Measurements from ENCODE around the gene FHOD3. TPM values are rescaled to one million over a fixed set of nuclear protein-coding genes. Genes with fewer than 3 reads are reported as not detected.

Gene FHOD3
- total RNA-seq, 1 donor from 2014 or later: 5.9 TPM

DNA sequence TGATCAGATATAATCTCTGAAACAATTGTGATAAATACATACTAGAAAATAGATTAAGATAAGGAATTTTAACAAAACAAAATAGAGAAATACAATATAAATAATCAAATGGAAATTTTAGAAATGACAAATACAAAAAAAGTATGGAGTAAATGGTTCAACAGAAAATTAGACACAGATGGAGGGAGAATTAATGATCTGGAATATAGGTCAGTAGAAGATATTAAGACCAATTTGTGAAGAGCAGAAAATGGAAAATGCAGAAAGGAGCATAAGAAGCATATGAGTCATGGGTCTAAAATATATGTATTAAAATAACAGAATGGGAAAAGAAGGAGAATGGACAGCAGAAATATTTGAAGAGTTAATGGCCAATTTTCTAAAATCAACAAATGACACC lies 44.4 kb downstream of the FHOD3 start:
- DNase-seq (ENCODE audit: low read depth) (no peak), FAIRE-seq (no peak)
- Mint-ChIP-seq H3K4me1 (ENCODE audit: low read depth, unreplicated experiment) (peaks cover 4% of the 10 kb centered on the region), H3K36me3 (ENCODE audit: low read depth, unreplicated experiment) (no peaks in the 10 kb centered on the region), H3K27me3 (ENCODE audit: low read depth, unreplicated experiment) (no peaks in the 10 kb centered on the region), H3K9me3 (ENCODE audit: unreplicated experiment) (peaks cover 9% of the 10 kb centered on the region), H3K4me3 (ENCODE audit: unreplicated experiment) (no peak overlapping the region), H3K27ac (ENCODE audit: unreplicated experiment) (no peak overlapping the region)
- no peak overlapping the region for H2AFZ ChIP-seq (ENCODE audit: low read depth, low read length)
- no peaks in the 10 kb centered on the region for H3K36me3 ChIP-seq (ENCODE audit: insufficient read depth, low read length)
- H3K27me3 ChIP-seq (ENCODE audit: insufficient read depth, low read length): no peaks in the 10 kb centered on the region
- no peaks in the 10 kb centered on the region for H3K4me1 ChIP-seq (ENCODE audit: insufficient read depth, low read length)
- H3K4me3 ChIP-seq (ENCODE audit: insufficient read depth, low read depth, low read length): no peak overlapping the region
- no peak overlapping the region for H3K27ac ChIP-seq (ENCODE audit: low read depth, low read length)
- no peak overlapping the region for H3K9ac ChIP-seq (ENCODE audit: low read length)
- TF ChIP-seq EZH2 (IDR thresholded peaks at IDR 0.05; ENCODE audit: insufficient read depth, low read length) (no peak), CTCF (IDR thresholded peaks at IDR 0.05; ENCODE audit: insufficient read depth, low read depth, low read length) (no peak)
- no peaks in the 10 kb centered on the region for H3K79me2 ChIP-seq (ENCODE audit: insufficient read depth, low read length)
- H4K20me1 ChIP-seq (ENCODE audit: insufficient read depth, low read length): no peaks in the 10 kb centered on the region
- H3K4me2 ChIP-seq (ENCODE audit: low read length): no peak overlapping the region
- H3K9me3 ChIP-seq (ENCODE audit: insufficient read depth, low read depth, low read length): no peaks in the 10 kb centered on the region

- no peak for FAIRE-seq
- no peak overlapping the region for H3K4me3 ChIP-seq (ENCODE audit: insufficient read depth, low read depth, low read length)
- H2AFZ ChIP-seq (ENCODE audit: low read depth, low read length): no peak overlapping the region
- Mint-ChIP-seq H3K27me3 (ENCODE audit: low read depth, unreplicated experiment) (no peaks in the 10 kb centered on the region), H3K9me3 (ENCODE audit: unreplicated experiment) (no peaks in the 10 kb centered on the region), H3K27ac (ENCODE audit: unreplicated experiment) (no peak overlapping the region), H3K4me1 (ENCODE audit: low read depth, unreplicated experiment) (peaks cover 35% of the 10 kb centered on the region), H3K4me3 (ENCODE audit: unreplicated experiment) (no peak overlapping the region), H3K36me3 (ENCODE audit: low read depth, unreplicated experiment) (no peaks in the 10 kb centered on the region)
- no peaks in the 10 kb centered on the region for H3K27me3 ChIP-seq (ENCODE audit: insufficient read depth, low read length)
- H3K4me1 ChIP-seq (ENCODE audit: insufficient read depth, low read length): peaks cover 11% of the 10 kb centered on the region
- no peak for DNase-seq (ENCODE audit: low read depth)
- TF ChIP-seq CTCF (IDR thresholded peaks at IDR 0.05; ENCODE audit: insufficient read depth, low read depth, low read length): no peak
- TF ChIP-seq EZH2 (IDR thresholded peaks at IDR 0.05; ENCODE audit: insufficient read depth, low read length): no peak
- H4K20me1 ChIP-seq (ENCODE audit: insufficient read depth, low read length): no peaks in the 10 kb centered on the region
- no peaks in the 10 kb centered on the region for H3K9me3 ChIP-seq (ENCODE audit: insufficient read depth, low read depth, low read length)
- no peak overlapping the region for H3K4me2 ChIP-seq (ENCODE audit: low read length)
- peaks cover 9% of the 10 kb centered on the region for H3K79me2 ChIP-seq (ENCODE audit: insufficient read depth, low read length)
- H3K27ac ChIP-seq (ENCODE audit: low read depth, low read length): no peak overlapping the region
- no peaks in the 10 kb centered on the region for H3K36me3 ChIP-seq (ENCODE audit: insufficient read depth, low read length)
- H3K9ac ChIP-seq (ENCODE audit: low read length): no peak overlapping the region
Measured at GRCh38 chr18:36348331-36348730, 50.8 kb downstream of the FHOD3 start.

DNA sequence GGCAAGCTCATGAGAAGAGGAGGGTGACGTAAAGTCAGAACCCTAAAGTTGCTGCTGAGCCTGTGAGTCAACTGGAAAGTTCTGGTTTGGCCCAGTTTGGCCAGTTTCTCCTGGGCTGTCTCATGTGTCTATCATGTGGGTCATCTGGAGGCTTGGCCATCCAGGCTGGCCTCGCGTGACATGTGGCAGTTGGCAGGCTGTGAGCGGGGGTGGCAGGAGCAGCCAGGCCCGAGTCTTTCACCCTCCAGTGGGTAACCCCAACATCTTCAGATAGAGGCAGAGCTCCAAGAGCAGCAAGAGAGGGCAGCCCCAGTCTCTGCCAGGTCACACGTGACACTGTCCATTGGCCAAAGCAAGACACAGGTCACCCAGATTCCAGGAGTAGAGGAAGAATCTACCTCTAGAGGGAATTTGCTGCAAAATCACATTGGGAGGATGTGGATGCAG lies 51.5 kb downstream of the FHOD3 start:
- H3K36me3 ChIP-seq (ENCODE audit: insufficient read depth, low read length): no peaks in the 10 kb centered on the region

More for the DNA sequence above, 51.5 kb downstream of the FHOD3 start:
- H3K27me3 Mint-ChIP-seq (ENCODE audit: low read depth, unreplicated experiment): no peaks in the 10 kb centered on the region
- H3K4me1 ChIP-seq (ENCODE audit: insufficient read depth, low read length): peaks cover 11% of the 10 kb centered on the region
- H4K20me1 ChIP-seq (ENCODE audit: insufficient read depth, low read length): no peaks in the 10 kb centered on the region
- no peak overlapping the region for H3K27ac ChIP-seq (ENCODE audit: low read depth, low read length)
- H3K9me3 ChIP-seq (ENCODE audit: insufficient read depth, low read depth, low read length): no peaks in the 10 kb centered on the region
- no peak overlapping the region for H3K4me2 ChIP-seq (ENCODE audit: low read length)
- DNase-seq (ENCODE audit: low read depth) (no peak), FAIRE-seq (no peak)
- no peaks in the 10 kb centered on the region for H3K9me3 Mint-ChIP-seq (ENCODE audit: unreplicated experiment)
- H3K36me3 Mint-ChIP-seq (ENCODE audit: low read depth, unreplicated experiment): no peaks in the 10 kb centered on the region
- no peak overlapping the region for H3K4me3 Mint-ChIP-seq (ENCODE audit: unreplicated experiment)
- H3K27ac Mint-ChIP-seq (ENCODE audit: unreplicated experiment): no peak overlapping the region
- peaks cover 36% of the 10 kb centered on the region for H3K4me1 Mint-ChIP-seq (ENCODE audit: low read depth, unreplicated experiment)
- H3K9ac ChIP-seq (ENCODE audit: low read length): no peak overlapping the region
- H3K27me3 ChIP-seq (ENCODE audit: insufficient read depth, low read length): no peaks in the 10 kb centered on the region
- H3K79me2 ChIP-seq (ENCODE audit: insufficient read depth, low read length): peaks cover 9% of the 10 kb centered on the region
- no peak overlapping the region for H2AFZ ChIP-seq (ENCODE audit: low read depth, low read length)
- TF ChIP-seq EZH2 (IDR thresholded peaks at IDR 0.05; ENCODE audit: insufficient read depth, low read length) (no peak), CTCF (IDR thresholded peaks at IDR 0.05; ENCODE audit: insufficient read depth, low read depth, low read length) (no peak)
- no peak overlapping the region for H3K4me3 ChIP-seq (ENCODE audit: insufficient read depth, low read depth, low read length)
